Amniotic epithelial cell (primary cell): ENCODE data around the gene NUP98.

ENCODE experiments used
- DNase-seq: peaks from one replicate; pipeline ENCODE4 v3.0.0-alpha.2; 2010; ENCODE audit warnings: low read depth

Gene NUP98

GRCh38 chr11:3735827-3736226 is 61.5 kb downstream of the NUP98 start:
- peak; percentile 53 for DNase-seq

- peak; percentile 55 for DNase-seq
Observed at GRCh38 chr11:3732671-3733436, 64.5 kb downstream of the NUP98 start.

GRCh38 chr11:3723014-3723708 is 74.2 kb downstream of the NUP98 start:
- peak; percentile 98 for DNase-seq

- DNase-seq = no peak
Observed at GRCh38 chr11:3722100-3722499, 75.3 kb downstream of the NUP98 start.

- DNase-seq = no peak
Observed at GRCh38 chr11:3720997-3721396, 76.4 kb downstream of the NUP98 start.

GRCh38 chr11:3712274-3712673 is 85.1 kb downstream of the NUP98 start:
- no peak for DNase-seq

- peak; percentile 65 for DNase-seq
Observed at GRCh38 chr11:3710485-3711259, 86.7 kb downstream of the NUP98 start.

- peak; percentile 72 for DNase-seq
Observed at GRCh38 chr11:3709977-3710376, 87.4 kb downstream of the NUP98 start.

GRCh38 chr11:3707176-3707575 is 90.2 kb downstream of the NUP98 start:
- DNase-seq = no peak

- no peak for DNase-seq
Observed at GRCh38 chr11:3703383-3703782, 94.0 kb downstream of the NUP98 start.

- no peak for DNase-seq
Observed at GRCh38 chr11:3700910-3701309, 96.4 kb downstream of the NUP98 start.

- DNase-seq = no peak
Observed at GRCh38 chr11:3700410-3700809, 96.9 kb downstream of the NUP98 start.

GRCh38 chr11:3686751-3687150 is 110.6 kb downstream of the NUP98 start:
- no peak for DNase-seq

- DNase-seq = no peak
Observed at GRCh38 chr11:3685923-3686322, 111.4 kb downstream of the NUP98 start.

GRCh38 chr11:3684819-3685172 is 112.6 kb downstream of the NUP98 start:
- no peak for DNase-seq

- DNase-seq = no peak
Observed at GRCh38 chr11:3684129-3684818, 113.1 kb downstream of the NUP98 start.

GRCh38 chr11:3683039-3683438 is 114.3 kb downstream of the NUP98 start:
- DNase-seq = no peak

- no peak for DNase-seq
Observed at GRCh38 chr11:3679077-3679476, 118.3 kb downstream of the NUP98 start.

- DNase-seq = no peak
Observed at GRCh38 chr11:3675971-3676370, 121.4 kb downstream of the NUP98 start.

GRCh38 chr11:3674189-3674588 is 123.2 kb downstream of the NUP98 start:
- DNase-seq = peak; percentile 84

GRCh38 chr11:3671334-3672254 is 125.8 kb downstream of the NUP98 start, which contains the start of gene CHRNA10:
Gene CHRNA10, minus strand, starts transcription at chr11:3671384. Its CDS starts 72 bp downstream, at chr11:3671312.
- no peak for DNase-seq
